Liver (tissue), 9 donors: Measurements from ENCODE around the gene SMYD3. TPM values are rescaled to one million over a fixed set of nuclear protein-coding genes. Genes with fewer than 3 reads are reported as not detected.

ENCODE experiments used
- DNase-seq: peaks from one replicate; pipeline ENCODE4 v3.0.0-alpha.2; 2017; ENCODE audit warnings: low spot score
- H3K27ac ChIP-seq, 2 donors: one replicate each; pipeline ENCODE4 v1.7.0; 2013; ENCODE audit warnings: inconsistent platforms in 2 of 2, low read length in 2 of 2, control low read depth in 1 of 2, low read depth in 1 of 2, mild to moderate bottlenecking in 1 of 2
- H3K27me3 ChIP-seq, 4 donors: one replicate each; pipeline versions ENCODE4 v1.6.1 to v1.7.0; 2013; ENCODE audit warnings: low read length in 3 of 4, inconsistent platforms in 1 of 4, mild to moderate bottlenecking in 1 of 4, moderate library complexity in 1 of 4; ENCODE audit not compliant: control insufficient read depth in 4 of 4, insufficient read depth in 4 of 4
- H3K36me3 ChIP-seq, 4 donors: one replicate each; pipeline versions ENCODE4 v1.6.1 to v1.7.0; 2013; ENCODE audit warnings: low read length in 3 of 4, mild to moderate bottlenecking in 3 of 4, low read depth in 1 of 4, moderate library complexity in 1 of 4; ENCODE audit not compliant: control insufficient read depth in 4 of 4, insufficient read depth in 3 of 4
- H3K4me1 ChIP-seq, 4 donors: one replicate each; pipeline versions ENCODE4 v1.6.1 to v1.7.0; 2013; ENCODE audit warnings: low read length in 3 of 4, mild to moderate bottlenecking in 3 of 4, moderate library complexity in 1 of 4; ENCODE audit not compliant: control insufficient read depth in 4 of 4, insufficient read depth in 4 of 4
- H3K4me3 ChIP-seq, 3 donors: one replicate each; pipeline versions ENCODE4 v1.6.1 to v1.7.0; 2013; ENCODE audit warnings: low read length in 3 of 3, control low read depth in 1 of 3, low read depth in 1 of 3, mild to moderate bottlenecking in 1 of 3
- H3K9ac ChIP-seq, 2 donors: one replicate each; pipeline ENCODE4 v1.7.0; 2013; ENCODE audit warnings: low read length in 2 of 2, mild to moderate bottlenecking in 2 of 2, moderate library complexity in 2 of 2, control low read depth in 1 of 2, low read depth in 1 of 2
- H3K9me3 ChIP-seq, 4 donors: one replicate each; pipeline versions ENCODE4 v1.6.1 to v1.7.0; 2013; ENCODE audit warnings: low read length in 3 of 4; ENCODE audit not compliant: control insufficient read depth in 4 of 4
- CTCF ChIP-seq: fragments of 150-350 bp; IDR thresholded peaks from 2 replicates; pipeline ENCODE4 v1.5.1; 2017; ENCODE audit warnings: improper control_type of control experiment, low read depth, low read length; ENCODE audit not compliant: missing input control
- EGR1 ChIP-seq, 2 donors: IDR thresholded peaks; 2 replicates each; pipeline ENCODE4 v1.6.1; 2016 to 2018; ENCODE audit warnings: antibody characterized with exemption in 2 of 2, low read depth in 2 of 2
- FOXA1 ChIP-seq: IDR thresholded peaks from 2 replicates; pipeline ENCODE4 v1.6.1; 2016; ENCODE audit warnings: antibody characterized with exemption
- FOXA2 ChIP-seq: IDR thresholded peaks from 2 replicates; pipeline ENCODE4 v1.6.1; 2016; ENCODE audit warnings: antibody characterized with exemption
- GABPA ChIP-seq, 2 donors: IDR thresholded peaks in 1 of 2; conservative IDR thresholded peaks in 1 of 2; 2 replicates each; pipeline ENCODE4 v1.6.1; 2016; ENCODE audit warnings: antibody characterized with exemption in 2 of 2, mild to moderate bottlenecking in 1 of 2, moderate library complexity in 1 of 2
- HNF4A ChIP-seq, 2 donors: conservative IDR thresholded peaks; 2 replicates each; pipeline ENCODE4 v1.6.1; 2016; ENCODE audit warnings: antibody characterized with exemption in 2 of 2, mild to moderate bottlenecking in 2 of 2
- HNF4G ChIP-seq: IDR thresholded peaks from 2 replicates; pipeline ENCODE4 v1.6.1; 2016; ENCODE audit warnings: antibody characterized with exemption
- JUND ChIP-seq, 2 donors: IDR thresholded peaks; 2 replicates each; pipeline ENCODE4 v1.6.1; 2016; ENCODE audit warnings: antibody characterized with exemption in 2 of 2
- MAX ChIP-seq: IDR thresholded peaks from 2 replicates; pipeline ENCODE4 v1.6.1; 2016; ENCODE audit warnings: antibody characterized with exemption
- NR2F2 ChIP-seq: IDR thresholded peaks from 2 replicates; pipeline ENCODE4 v1.6.1; 2016; ENCODE audit warnings: antibody characterized with exemption
- RAD21 ChIP-seq, 2 donors: IDR thresholded peaks; 2 replicates each; pipeline ENCODE4 v1.6.1; 2016; ENCODE audit warnings: antibody characterized with exemption in 2 of 2, mild to moderate bottlenecking in 2 of 2
- REST ChIP-seq: IDR thresholded peaks from 2 replicates; pipeline ENCODE4 v1.6.1; 2016; ENCODE audit warnings: antibody characterized with exemption, mild to moderate bottlenecking
- RXRA ChIP-seq, 2 donors: IDR thresholded peaks; 2 replicates each; pipeline ENCODE4 v1.6.1; 2017 to 2018; ENCODE audit warnings: antibody characterized with exemption in 2 of 2, mild to moderate bottlenecking in 1 of 2
- SP1 ChIP-seq: IDR thresholded peaks from 2 replicates; pipeline ENCODE4 v1.6.1; 2018; ENCODE audit warnings: antibody characterized with exemption, mild to moderate bottlenecking
- TAF1 ChIP-seq: conservative IDR thresholded peaks from 2 replicates; pipeline ENCODE4 v1.6.1; 2016; ENCODE audit warnings: antibody characterized with exemption, mild to moderate bottlenecking
- YY1 ChIP-seq: IDR thresholded peaks from 2 replicates; pipeline ENCODE4 v1.6.1; 2016; ENCODE audit warnings: antibody characterized with exemption, mild to moderate bottlenecking
- WGBS: extraction: QIAGEN DNeasy Blood & Tissue Kit; methylation state at CpG from one replicate; pipeline ENCODE4 v1.1.7; 2013; 5-methylcytosine and 5-hydroxymethylcytosine counted together
- polyA plus RNA-seq, 2 donors: library from polyadenylated mRNA; stranded (reverse) in 1 of 2; unstranded in 1 of 2; fragments of 200-250 nt in 1 of 2; fragments of >200 nt in 1 of 2; fragmentation: Nextera tagmentation in 1 of 2; extraction: Ambion mirVana in 1 of 2; gene quantifications; one replicate each; pipeline versions ENCODE4 v1.2.1 to v1.2.3, GENCODE V29; 2013 to 2015
- total RNA-seq, 2 donors: library from RNA; depleted of rRNA; stranded (reverse); fragments of >200 nt; gene quantifications; one replicate each; pipeline ENCODE4 v1.2.3, GENCODE V29; 2014
- TF ChIP-seq, protein P1 (sequence below): IDR thresholded peaks from 2 replicates; pipeline ENCODE4 v1.6.1; 2016; ENCODE audit warnings: antibody characterized with exemption
- TF ChIP-seq, protein P2 (sequence below): IDR thresholded peaks from 2 replicates; pipeline ENCODE4 v1.6.1; 2016; ENCODE audit warnings: antibody characterized with exemption
- donor health status: healthy.
- donor health status: healthy.
- donor health status: healthy.
- donor health status: healthy.
- donor health status: healthy.

Gene SMYD3
- total and polyA plus RNA-seq, 4 donors: 3.1 to 9.1 (median 8.0) TPM

GRCh38 chr1:246169486-246169885 is 337.6 kb downstream of the SMYD3 start (continued):
- no peak for TF ChIP-seq CTCF
- TF ChIP-seq RAD21 (IDR thresholded peaks at IDR 0.05): no peak
- TF ChIP-seq FOXA1: no peak

GRCh38 chr1:246169019-246169418 is 338.1 kb downstream of the SMYD3 start:
- Histone ChIP-seq H3K4me3 (no peak overlapping the region), H3K27me3 (no peaks in the 10 kb centered on the region), H3K9me3 (no peaks in the 10 kb centered on the region), H3K36me3 (no peaks in the 10 kb centered on the region), H3K4me1 (no peaks in the 10 kb centered on the region), H3K27ac (no peak overlapping the region), H3K9ac (no peak overlapping the region)
- DNase-seq: no peak
- WGBS: 73% methylated on average over 5 of the region's 5 CpGs
- TF ChIP-seq, protein P1, sequence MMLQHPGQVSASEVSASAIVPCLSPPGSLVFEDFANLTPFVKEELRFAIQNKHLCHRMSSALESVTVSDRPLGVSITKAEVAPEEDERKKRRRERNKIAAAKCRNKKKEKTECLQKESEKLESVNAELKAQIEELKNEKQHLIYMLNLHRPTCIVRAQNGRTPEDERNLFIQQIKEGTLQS: no peak
- TF ChIP-seq REST (no peak), HNF4A (conservative IDR thresholded peaks at IDR 0.05) (no peak), MAX (no peak), TAF1 (no peak), CTCF (no peak), HNF4G (no peak), SP1 (no peak), RAD21 (IDR thresholded peaks at IDR 0.05) (no peak), JUND (IDR thresholded peaks at IDR 0.05) (no peak), EGR1 (IDR thresholded peaks at IDR 0.05; ENCODE audit: low read depth in 2 of 2) (no peak), YY1 (no peak), FOXA1 (no peak), NR2F2 (no peak), RXRA (IDR thresholded peaks at IDR 0.05) (no peak), FOXA2 (no peak), GABPA (IDR thresholded peaks at IDR 0.05 in 1 of 2, conservative IDR thresholded peaks at IDR 0.05 in 1 of 2) (no peak)
- TF ChIP-seq, protein P2, sequence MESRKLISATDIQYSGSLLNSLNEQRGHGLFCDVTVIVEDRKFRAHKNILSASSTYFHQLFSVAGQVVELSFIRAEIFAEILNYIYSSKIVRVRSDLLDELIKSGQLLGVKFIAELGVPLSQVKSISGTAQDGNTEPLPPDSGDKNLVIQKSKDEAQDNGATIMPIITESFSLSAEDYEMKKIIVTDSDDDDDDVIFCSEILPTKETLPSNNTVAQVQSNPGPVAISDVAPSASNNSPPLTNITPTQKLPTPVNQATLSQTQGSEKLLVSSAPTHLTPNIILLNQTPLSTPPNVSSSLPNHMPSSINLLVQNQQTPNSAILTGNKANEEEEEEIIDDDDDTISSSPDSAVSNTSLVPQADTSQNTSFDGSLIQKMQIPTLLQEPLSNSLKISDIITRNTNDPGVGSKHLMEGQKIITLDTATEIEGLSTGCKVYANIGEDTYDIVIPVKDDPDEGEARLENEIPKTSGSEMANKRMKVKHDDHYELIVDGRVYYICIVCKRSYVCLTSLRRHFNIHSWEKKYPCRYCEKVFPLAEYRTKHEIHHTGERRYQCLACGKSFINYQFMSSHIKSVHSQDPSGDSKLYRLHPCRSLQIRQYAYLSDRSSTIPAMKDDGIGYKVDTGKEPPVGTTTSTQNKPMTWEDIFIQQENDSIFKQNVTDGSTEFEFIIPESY: no peak
